HG03442 (cell line): Measurements from ENCODE around the gene RAPGEF1.
"Not testable (repeated sequence)": the region's sequence is repeated elsewhere in the genome, so short reads cannot be mapped to it uniquely, and the experiment has no call there.

Experiments used
- ATAC-seq: cut with Tn5 transposase; IDR thresholded peaks from one replicate; pipeline ENCODE4 v1.9.1; 2021; ENCODE audit warnings: mild to moderate bottlenecking, moderate library complexity; ENCODE audit not compliant: unreplicated experiment

Gene RAPGEF1

GRCh38 chr9:131731644-131732043 lies 8.2 kb downstream of the RAPGEF1 start:
- ATAC-seq: no peak

GRCh38 chr9:131731237-131731636 lies 8.6 kb downstream of the RAPGEF1 start:
- ATAC-seq: no peak

GRCh38 chr9:131728961-131729360 lies 10.9 kb downstream of the RAPGEF1 start:
- ATAC-seq: peak; percentile 17

GRCh38 chr9:131728546-131728910 lies 11.3 kb downstream of the RAPGEF1 start:
- ATAC-seq: no peak

- no peak for ATAC-seq
Measured at GRCh38 chr9:131727795-131728545, 11.9 kb downstream of the RAPGEF1 start.

- no peak for ATAC-seq
Measured at GRCh38 chr9:131727184-131727759, 12.6 kb downstream of the RAPGEF1 start.

GRCh38 chr9:131724683-131725082 lies 15.2 kb downstream of the RAPGEF1 start:
- ATAC-seq: no peak

- no peak for ATAC-seq
Measured at GRCh38 chr9:131723632-131724031, 16.2 kb downstream of the RAPGEF1 start.

GRCh38 chr9:131722255-131722654 lies 17.6 kb downstream of the RAPGEF1 start:
- ATAC-seq: no peak

- no peak for ATAC-seq
Measured at GRCh38 chr9:131721076-131721475, 18.8 kb downstream of the RAPGEF1 start.

- no peak for ATAC-seq
Measured at GRCh38 chr9:131720330-131720729, 19.5 kb downstream of the RAPGEF1 start.

- ATAC-seq: no peak
Measured at GRCh38 chr9:131719262-131719908, 20.5 kb downstream of the RAPGEF1 start.

GRCh38 chr9:131717719-131718460 lies 22.0 kb downstream of the RAPGEF1 start:
- no peak for ATAC-seq

GRCh38 chr9:131715906-131716305 lies 24.0 kb downstream of the RAPGEF1 start:
- ATAC-seq: no peak

- ATAC-seq: no peak
Measured at GRCh38 chr9:131714821-131715220, 25.1 kb downstream of the RAPGEF1 start.

- no peak for ATAC-seq
Measured at GRCh38 chr9:131714161-131714646, 25.7 kb downstream of the RAPGEF1 start.

- no peak for ATAC-seq
Measured at GRCh38 chr9:131713016-131713415, 26.9 kb downstream of the RAPGEF1 start.

GRCh38 chr9:131712151-131712716 lies 27.6 kb downstream of the RAPGEF1 start:
- no peak for ATAC-seq

GRCh38 chr9:131709771-131710431 lies 30.0 kb downstream of the RAPGEF1 start:
- ATAC-seq: peak; percentile 45

GRCh38 chr9:131709010-131709770 lies 30.7 kb downstream of the RAPGEF1 start:
- not testable (repeated sequence) for ATAC-seq
